Fibroblast of lung (primary cell): ENCODE measurements around the gene EDDM3A. TPM values are rescaled to one million over a fixed set of nuclear protein-coding genes. Genes with fewer than 3 reads are reported as not detected.

Experiments used
- DNase-seq, 2 donors: peaks; one replicate each; pipeline versions ENCODE4 v3.0.0 to v3.0.0-alpha.2; 2010; ENCODE audit warnings: low read depth in 2 of 2
- H2AFZ ChIP-seq: 2 replicates; pipeline ENCODE4 v1.5.1; 2012; ENCODE audit warnings: low read length, control low read depth, inconsistent platforms
- H3K27ac ChIP-seq: 2 replicates; pipeline ENCODE4 v1.5.1; 2011; ENCODE audit warnings: low read length, control low read depth; ENCODE audit not compliant: insufficient read depth
- H3K27me3 ChIP-seq: 2 replicates; pipeline ENCODE4 v1.5.1; 2011; ENCODE audit warnings: mild to moderate bottlenecking, low read length; ENCODE audit not compliant: control insufficient read depth, insufficient read depth
- H3K36me3 ChIP-seq: 2 replicates; pipeline ENCODE4 v1.5.1; 2011; ENCODE audit warnings: low read length; ENCODE audit not compliant: control insufficient read depth, insufficient read depth
- H3K4me1 ChIP-seq: 2 replicates; pipeline ENCODE4 v1.5.1; 2011; ENCODE audit warnings: low read length; ENCODE audit not compliant: control insufficient read depth, insufficient read depth; ENCODE audit errors: extremely low read depth
- H3K4me2 ChIP-seq: 2 replicates; pipeline ENCODE4 v1.5.1; 2011; ENCODE audit warnings: low read length, control low read depth; ENCODE audit not compliant: insufficient read depth; ENCODE audit errors: extremely low read depth
- H3K4me3 ChIP-seq, 4 experiments: fragments of 200-600 bp in 1 of 4; sonication (generic) in 1 of 4; replicated peaks in 1 of 4; 2 replicates each; pipeline ENCODE4 v1.5.1; 2011 to 2016; ENCODE audit warnings: low read length in 4 of 4, low read depth in 3 of 4, mild to moderate bottlenecking in 3 of 4, control low read depth in 2 of 4, inconsistent platforms in 1 of 4, mixed read lengths in 1 of 4; ENCODE audit not compliant: insufficient read depth in 1 of 4; ENCODE audit errors: control extremely low read depth in 1 of 4
- H3K79me2 ChIP-seq: 2 replicates; pipeline ENCODE4 v1.5.1; 2012; ENCODE audit warnings: mild to moderate bottlenecking, low read length, inconsistent platforms; ENCODE audit not compliant: control insufficient read depth, insufficient read depth
- H3K9ac ChIP-seq: 2 replicates; pipeline ENCODE4 v1.5.1; 2011; ENCODE audit warnings: mild to moderate bottlenecking, low read length, control low read depth; ENCODE audit not compliant: insufficient read depth
- H3K9me3 ChIP-seq: 2 replicates; pipeline ENCODE4 v1.5.1; 2012; ENCODE audit warnings: low read depth, low read length; ENCODE audit not compliant: control insufficient read depth, insufficient read depth
- H4K20me1 ChIP-seq: 2 replicates; pipeline ENCODE4 v1.5.1; 2011; ENCODE audit warnings: low read length; ENCODE audit not compliant: control insufficient read depth, insufficient read depth; ENCODE audit errors: extremely low read depth
- EZH2 ChIP-seq: IDR thresholded peaks from 2 replicates; pipeline ENCODE4 v1.5.1; 2012; ENCODE audit warnings: low read length, control low read depth, mild to moderate bottlenecking; ENCODE audit errors: missing control alignments
- polyA plus RNA-seq, 2 donors: library from polyadenylated mRNA; depleted of rRNA in 1 of 2; stranded (reverse) in 1 of 2; unstranded in 1 of 2; fragments of >200 nt; gene quantifications; 2 replicates each; pipeline ENCODE4 v1.2.1, GENCODE V29; 2011 to 2012; ENCODE audit warnings: missing spikeins in 1 of 2
- total RNA-seq: library from RNA; depleted of rRNA; stranded (reverse); fragments of >200 nt; gene quantifications from 2 replicates; pipeline ENCODE4 v1.2.1, GENCODE V29; 2014
- TF ChIP-seq, protein P1 (sequence below), 2 donors: IDR thresholded peaks in 1 of 2; conservative IDR thresholded peaks in 1 of 2; 1 replicate in 1 of 2; 2 replicates in 1 of 2; pipeline ENCODE4 v1.5.1; 2011 to 2012; ENCODE audit warnings: low read length in 2 of 2, control low read depth in 1 of 2, inconsistent platforms in 1 of 2, low read depth in 1 of 2, mild to moderate bottlenecking in 1 of 2

The EDDM3A gene
- total and polyA plus RNA-seq, 2 donors (not counting 1 experiment from before 2014, with no cell fraction given): not detected

DNA sequence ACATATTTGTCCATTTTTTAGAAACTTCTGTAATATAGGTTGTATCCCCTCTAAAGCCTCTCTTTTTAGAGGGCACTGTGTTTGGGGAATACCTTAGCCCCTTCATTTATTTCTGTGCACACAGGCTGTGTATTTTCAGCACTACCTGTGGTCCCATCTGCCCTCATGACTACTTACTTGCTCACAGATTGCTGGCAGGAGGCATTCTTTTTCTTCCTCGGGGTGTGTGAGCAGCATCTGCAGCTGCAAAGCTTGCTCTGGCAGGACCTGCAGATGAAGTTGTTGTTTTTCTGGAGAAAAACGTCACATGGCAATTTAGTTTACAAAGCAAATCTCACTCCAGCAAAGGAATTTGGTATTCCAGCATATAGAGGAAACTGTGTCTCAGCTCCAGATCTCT, 32.8 kb upstream of the EDDM3A start:
- no peaks in the 10 kb centered on the region for H4K20me1 ChIP-seq
- no peaks in the 10 kb centered on the region for H3K36me3 ChIP-seq
- no peak for DNase-seq
- H3K4me3 ChIP-seq: no peak overlapping the region
- H3K27ac ChIP-seq: no peak overlapping the region
- no peak overlapping the region for H3K4me2 ChIP-seq
- no peak overlapping the region for H2AFZ ChIP-seq
- H3K4me1 ChIP-seq: no peaks in the 10 kb centered on the region
- no peak for TF ChIP-seq EZH2
- TF ChIP-seq, protein P1, sequence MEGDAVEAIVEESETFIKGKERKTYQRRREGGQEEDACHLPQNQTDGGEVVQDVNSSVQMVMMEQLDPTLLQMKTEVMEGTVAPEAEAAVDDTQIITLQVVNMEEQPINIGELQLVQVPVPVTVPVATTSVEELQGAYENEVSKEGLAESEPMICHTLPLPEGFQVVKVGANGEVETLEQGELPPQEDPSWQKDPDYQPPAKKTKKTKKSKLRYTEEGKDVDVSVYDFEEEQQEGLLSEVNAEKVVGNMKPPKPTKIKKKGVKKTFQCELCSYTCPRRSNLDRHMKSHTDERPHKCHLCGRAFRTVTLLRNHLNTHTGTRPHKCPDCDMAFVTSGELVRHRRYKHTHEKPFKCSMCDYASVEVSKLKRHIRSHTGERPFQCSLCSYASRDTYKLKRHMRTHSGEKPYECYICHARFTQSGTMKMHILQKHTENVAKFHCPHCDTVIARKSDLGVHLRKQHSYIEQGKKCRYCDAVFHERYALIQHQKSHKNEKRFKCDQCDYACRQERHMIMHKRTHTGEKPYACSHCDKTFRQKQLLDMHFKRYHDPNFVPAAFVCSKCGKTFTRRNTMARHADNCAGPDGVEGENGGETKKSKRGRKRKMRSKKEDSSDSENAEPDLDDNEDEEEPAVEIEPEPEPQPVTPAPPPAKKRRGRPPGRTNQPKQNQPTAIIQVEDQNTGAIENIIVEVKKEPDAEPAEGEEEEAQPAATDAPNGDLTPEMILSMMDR (conservative IDR thresholded peaks at IDR 0.05 in 1 of 2, IDR thresholded peaks at IDR 0.05 in 1 of 2; ENCODE audit: low read depth in 1 of 2, low read length in 2 of 2): no peak
- H3K9me3 ChIP-seq: no peaks in the 10 kb centered on the region
- no peak overlapping the region for H3K9ac ChIP-seq
- no peaks in the 10 kb centered on the region for H3K79me2 ChIP-seq
- H3K27me3 ChIP-seq: no peaks in the 10 kb centered on the region

DNA sequence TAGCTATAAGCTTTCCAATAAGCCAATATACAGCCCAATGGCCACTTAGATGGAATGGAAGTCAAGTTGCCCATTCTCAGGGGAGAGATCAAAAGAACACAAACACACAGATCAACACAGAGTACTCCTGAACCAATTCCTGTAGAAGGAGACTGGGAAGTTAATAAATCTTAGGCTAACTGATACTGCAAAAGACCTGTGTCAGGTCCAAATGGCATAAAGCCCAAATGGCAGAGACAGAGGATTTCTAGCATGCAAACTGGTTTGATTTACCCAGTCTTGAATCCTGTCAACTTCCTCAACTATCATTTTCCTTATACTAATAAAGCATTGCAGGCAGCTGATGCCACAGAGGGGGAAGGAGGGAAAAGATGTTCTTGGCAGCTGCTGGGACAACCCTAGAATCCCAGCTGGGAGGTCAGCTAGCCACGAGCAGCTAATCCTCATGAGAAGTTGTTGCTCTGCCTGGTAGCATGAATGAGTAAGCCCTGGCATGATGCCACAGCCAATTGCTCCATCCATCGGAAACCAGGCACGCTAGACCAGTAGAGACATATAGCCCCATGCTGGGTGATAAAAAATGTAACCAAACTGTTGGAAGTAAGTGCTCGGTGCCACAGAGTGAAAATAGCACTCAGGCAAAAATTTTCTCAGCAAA, 31.0 kb upstream of the EDDM3A start:
- Histone ChIP-seq H3K27ac (no peak overlapping the region), H3K36me3 (no peaks in the 10 kb centered on the region), H4K20me1 (no peaks in the 10 kb centered on the region), H3K4me1 (no peaks in the 10 kb centered on the region), H2AFZ (no peak overlapping the region), H3K4me2 (no peak overlapping the region), H3K9ac (no peak overlapping the region), H3K79me2 (no peaks in the 10 kb centered on the region), H3K27me3 (no peaks in the 10 kb centered on the region), H3K9me3 (no peaks in the 10 kb centered on the region), H3K4me3 (no peak overlapping the region)
- DNase-seq: peak in 1 of 2 donors; percentile 44
- no peak for TF ChIP-seq EZH2
- TF ChIP-seq, protein P1 (conservative IDR thresholded peaks at IDR 0.05 in 1 of 2, IDR thresholded peaks at IDR 0.05 in 1 of 2; ENCODE audit: low read depth in 1 of 2, low read length in 2 of 2): no peak

DNA sequence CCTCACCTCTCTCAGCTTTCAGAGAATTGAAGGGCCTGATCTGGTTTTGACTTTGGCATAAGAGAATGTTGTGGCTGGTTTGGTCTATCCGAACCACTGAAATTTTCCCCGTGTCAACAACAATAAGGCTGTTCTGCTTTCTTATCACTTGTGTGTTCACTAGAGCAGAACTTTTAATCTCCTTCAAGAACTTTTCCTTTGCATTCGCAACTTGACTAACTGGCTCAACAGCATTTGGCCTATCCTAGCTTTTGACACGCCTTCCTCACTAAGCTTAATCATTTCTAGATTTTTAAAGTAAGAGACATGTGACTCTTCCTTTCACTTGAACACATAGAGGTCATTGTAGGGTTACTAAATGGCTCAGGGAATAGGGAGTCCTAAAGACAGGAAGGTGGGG, 25.9 kb upstream of the EDDM3A start:
- Histone ChIP-seq H3K79me2 (no peaks in the 10 kb centered on the region), H3K4me2 (no peak overlapping the region), H3K4me3 (no peak overlapping the region), H3K4me1 (no peaks in the 10 kb centered on the region), H3K9ac (no peak overlapping the region), H3K27me3 (no peaks in the 10 kb centered on the region), H3K9me3 (no peaks in the 10 kb centered on the region), H4K20me1 (no peaks in the 10 kb centered on the region), H3K36me3 (no peaks in the 10 kb centered on the region), H3K27ac (no peak overlapping the region), H2AFZ (no peak overlapping the region)
- DNase-seq: no peak
- TF ChIP-seq, protein P1 (conservative IDR thresholded peaks at IDR 0.05 in 1 of 2, IDR thresholded peaks at IDR 0.05 in 1 of 2; ENCODE audit: low read depth in 1 of 2, low read length in 2 of 2): no peak
- TF ChIP-seq EZH2: no peak
